Astrocyte of the spinal cord (primary cell): Measurements from ENCODE around the gene PHLPP1.

ENCODE experiments used
- DNase-seq: peaks from one replicate; pipeline ENCODE4 v3.0.0; 2011; ENCODE audit warnings: low read depth, low spot score
- H3K4me3 ChIP-seq: 2 replicates; pipeline ENCODE4 v1.5.1; 2011; ENCODE audit warnings: low read depth, mild to moderate bottlenecking, low read length, moderate library complexity
- CTCF ChIP-seq: IDR thresholded peaks from 2 replicates; pipeline ENCODE4 v1.5.1; 2012; ENCODE audit warnings: low read depth, mild to moderate bottlenecking, low read length, inconsistent platforms
- in situ Hi-C: cut with HindIII; loops from 2 replicates; pipeline ENCODE4 v1.10.0; 2017; ENCODE audit warnings: low sequenced_read_pairs

PHLPP1 gene

GRCh38 chr18:62751977-62752376 is 36.6 kb downstream of the PHLPP1 start:
- in situ Hi-C loops: no loop called here
- no peak for TF ChIP-seq CTCF
- no peak overlapping the region for H3K4me3 ChIP-seq
- DNase-seq: no peak

- TF ChIP-seq CTCF: no peak
- H3K4me3 ChIP-seq: no peak overlapping the region
- in situ Hi-C loops: no loop called here
- DNase-seq: no peak
These were observed 38.7 kb downstream of the PHLPP1 start for GRCh38 chr18:62754026-62754425.

- TF ChIP-seq CTCF: no peak
- in situ Hi-C loops: no loop called here
- no peak overlapping the region for H3K4me3 ChIP-seq
- no peak for DNase-seq
These were observed 40.1 kb downstream of the PHLPP1 start for GRCh38 chr18:62755454-62755853.

- no peak for TF ChIP-seq CTCF
These were observed 40.6 kb downstream of the PHLPP1 start for GRCh38 chr18:62755946-62756345.

GRCh38 chr18:62757399-62758010 is 42.2 kb downstream of the PHLPP1 start:
- no peak overlapping the region for H3K4me3 ChIP-seq
- no peak for TF ChIP-seq CTCF
- no peak for DNase-seq
- in situ Hi-C loops: no loop called here

More at GRCh38 chr18:62755946-62756345, 40.6 kb downstream of the PHLPP1 start:
- no peak for DNase-seq
- H3K4me3 ChIP-seq: no peak overlapping the region
- in situ Hi-C loops: no loop called here

- in situ Hi-C loops: no loop called here
- DNase-seq: no peak
- no peak for TF ChIP-seq CTCF
- H3K4me3 ChIP-seq: no peak overlapping the region
These were observed 43.2 kb downstream of the PHLPP1 start for GRCh38 chr18:62758591-62758990.
